GM18867 (cell line): ENCODE measurements around the gene TMEM239.
"Not testable (repeated sequence)": the region's sequence is repeated elsewhere in the genome, so short reads cannot be mapped to it uniquely, and the experiment has no call there.

ENCODE experiments used
- ATAC-seq: cut with Tn5 transposase; IDR thresholded peaks from one replicate; pipeline ENCODE4 v1.9.1; 2021; ENCODE audit warnings: mild to moderate bottlenecking, moderate library complexity; ENCODE audit not compliant: unreplicated experiment

TMEM239 gene

GRCh38 chr20:2799688-2800520 lies 16.3 kb upstream of the TMEM239 start:
- no peak for ATAC-seq

GRCh38 chr20:2800521-2801285 lies 15.5 kb upstream of the TMEM239 start, which contains the start of gene CPXM1:
CPXM1 (minus strand) TSS chr20:2800627; CDS start chr20:2800572, 55 bp downstream.
- no peak for ATAC-seq

DNA sequence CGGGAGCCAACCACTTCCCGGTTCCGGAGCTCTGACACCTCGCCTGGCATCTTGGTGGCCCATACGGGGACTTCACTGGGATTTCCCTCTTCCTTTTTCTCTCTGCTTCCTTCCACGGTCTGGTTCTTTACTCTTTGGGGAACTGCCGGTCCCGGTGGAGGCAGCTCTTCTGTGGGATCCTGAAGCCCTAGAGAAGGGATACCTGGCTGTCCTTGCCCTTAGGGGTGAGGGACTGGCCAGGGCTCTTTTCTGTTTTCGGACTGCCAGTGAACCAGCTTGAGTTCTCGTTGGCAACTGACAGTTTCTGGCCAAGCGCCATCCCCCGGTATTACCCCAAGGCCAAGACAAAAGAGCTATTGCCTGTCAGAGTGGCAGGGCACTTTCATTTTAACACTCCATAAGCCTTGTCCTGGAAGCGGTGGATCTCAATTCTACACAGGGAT lies 14.9 kb upstream of the TMEM239 start:
- ATAC-seq, result no peak

GRCh38 chr20:2804041-2804828 lies 11.9 kb upstream of the TMEM239 start:
- no peak for ATAC-seq

DNA sequence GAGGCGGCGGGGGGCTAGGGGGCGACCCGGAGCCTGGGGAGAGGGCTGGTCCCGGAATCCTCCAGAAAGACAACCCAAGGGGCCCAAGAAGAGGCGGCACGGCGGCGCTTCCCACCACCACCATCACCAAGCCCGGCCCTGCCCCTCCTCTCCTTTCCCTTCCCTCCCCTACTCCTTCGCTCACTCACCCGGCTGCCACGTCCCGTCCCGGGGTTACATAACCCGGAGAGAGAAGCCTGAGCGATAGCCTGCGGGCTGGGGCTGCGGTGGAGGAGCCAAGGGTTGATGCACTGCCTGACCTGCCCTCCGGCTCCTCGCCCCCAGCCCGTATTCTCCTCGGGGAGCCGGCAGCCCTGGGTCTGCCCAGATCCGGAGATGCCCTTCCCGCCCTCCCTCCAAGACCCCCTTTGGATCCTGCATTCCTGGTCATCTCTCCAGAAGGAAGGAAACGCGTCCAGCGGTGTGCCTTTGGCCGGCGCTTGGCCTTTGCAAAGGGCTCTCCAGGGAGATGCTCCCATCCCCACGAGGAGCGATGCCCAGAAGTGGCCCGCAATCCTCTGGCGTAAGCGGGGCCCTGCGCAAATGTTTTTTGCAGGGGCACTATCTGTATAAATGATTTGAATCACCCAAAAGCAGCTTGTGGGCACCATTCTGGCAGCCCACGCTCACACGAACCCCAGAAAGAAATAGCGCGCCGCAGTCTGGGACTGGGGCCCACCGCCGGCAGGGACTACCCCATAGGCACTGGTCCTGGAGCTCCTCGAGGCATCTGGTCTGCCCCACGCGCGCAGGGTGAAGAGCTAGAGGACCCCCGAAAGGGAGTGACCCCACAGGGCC lies 11.1 kb upstream of the TMEM239 start:
- no peak for ATAC-seq

DNA sequence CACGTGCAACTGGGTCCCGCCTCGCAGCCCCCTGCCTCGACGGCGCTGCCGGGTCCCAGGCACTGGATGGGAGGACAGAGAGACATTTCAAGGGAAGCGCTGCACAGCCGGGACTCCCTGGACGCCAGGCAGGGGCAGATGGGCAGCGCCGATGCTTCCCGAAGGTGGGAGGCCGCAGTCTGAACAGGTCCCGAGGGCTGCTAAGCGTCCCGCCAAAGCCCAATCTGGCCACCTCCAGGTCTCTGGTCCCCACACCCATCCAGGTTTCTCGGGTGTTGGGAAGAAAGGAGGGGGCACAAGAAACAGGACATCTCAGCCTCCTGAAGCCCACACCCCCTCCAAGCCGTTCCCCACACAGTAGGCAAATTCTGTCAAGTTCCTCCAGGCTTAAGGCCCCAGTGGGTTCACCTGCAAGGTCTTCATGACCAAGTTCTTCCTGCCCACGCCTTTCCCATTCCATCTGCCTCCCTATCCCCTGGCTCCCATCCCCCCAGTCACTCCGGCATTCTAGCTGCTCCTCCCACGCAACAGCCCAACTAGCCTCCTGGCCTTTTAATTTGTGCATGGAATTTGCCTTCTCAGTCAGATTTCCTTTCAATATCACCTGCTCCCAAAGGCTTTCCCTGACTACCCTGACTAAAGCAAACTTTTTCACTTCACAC lies 10.3 kb upstream of the TMEM239 start:
- no peak for ATAC-seq

DNA sequence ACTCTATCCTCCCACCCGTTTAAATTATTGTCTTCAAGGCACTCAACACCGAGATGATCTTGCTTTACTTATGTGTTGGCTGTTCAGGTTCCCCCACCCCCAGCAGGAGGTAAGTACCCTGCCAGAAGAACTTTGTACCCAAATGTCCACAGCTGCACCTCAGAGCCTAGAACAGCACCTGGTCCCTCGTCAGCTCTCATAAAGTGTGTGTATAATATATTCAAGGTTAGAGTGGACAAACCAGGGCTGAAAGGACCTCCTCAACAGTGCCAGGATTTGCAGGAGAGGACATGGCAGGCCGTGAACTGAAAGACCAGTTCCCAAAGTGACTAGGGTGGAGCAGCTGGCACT lies 9.8 kb upstream of the TMEM239 start:
- no peak for ATAC-seq

- no peak for ATAC-seq
Measured at GRCh38 chr20:2807019-2807418, 9.1 kb upstream of the TMEM239 start.

- not testable (repeated sequence) for ATAC-seq
Measured at GRCh38 chr20:2807929-2808328, 8.2 kb upstream of the TMEM239 start.

GRCh38 chr20:2809690-2810089 lies 6.5 kb upstream of the TMEM239 start:
- no peak for ATAC-seq

DNA sequence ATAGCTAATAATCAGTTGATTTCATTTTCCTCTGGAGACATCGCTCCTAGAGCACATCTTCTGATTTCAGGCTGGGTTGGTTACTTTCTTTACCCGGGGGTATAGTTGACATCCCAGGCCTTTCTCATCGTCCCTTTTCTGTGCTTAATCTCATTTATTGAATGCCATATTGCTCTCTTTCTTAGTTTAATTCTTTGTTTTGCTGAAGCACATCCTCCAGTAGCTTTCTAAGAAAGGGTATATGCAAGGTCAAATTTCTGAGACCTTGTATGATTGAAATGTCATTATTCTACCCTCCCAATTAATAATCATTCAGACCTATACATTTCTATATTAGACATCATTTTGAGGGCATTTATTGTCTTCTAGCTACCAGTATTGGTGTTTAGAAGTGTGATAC lies 4.0 kb upstream of the TMEM239 start:
- ATAC-seq, result no peak

- ATAC-seq, result no peak
Measured at GRCh38 chr20:2814076-2814475, 2.1 kb upstream of the TMEM239 start.

GRCh38 chr20:2814587-2815051 lies 1.5 kb upstream of the TMEM239 start, which contains the start of gene C20orf141:
C20orf141 (plus strand) TSS chr20:2814987; CDS start chr20:2815185, 198 bp downstream.
- no peak for ATAC-seq

- no peak for ATAC-seq
Measured at GRCh38 chr20:2815242-2815900, 793 bp upstream of the TMEM239 start.

- no peak for ATAC-seq
Measured at GRCh38 chr20:2816583-2817340, 598 bp downstream of the TMEM239 start.

- no peak for ATAC-seq
Measured at GRCh38 chr20:2817341-2817726, 1.2 kb downstream of the TMEM239 start.

GRCh38 chr20:2817891-2818595 lies 1.9 kb downstream of the TMEM239 start:
- ATAC-seq, result no peak
